ENCODE measurements around the gene RYR1.
"Not testable (repeated sequence)": the region's sequence is repeated elsewhere in the genome, so short reads cannot be mapped to it uniquely, and the experiment has no call there.

Gene RYR1

GRCh38 chr19:38464421-38465082 is 31.1 kb downstream of the RYR1 start:
- DNase-seq = no peak

GRCh38 chr19:38466050-38466449 is 32.6 kb downstream of the RYR1 start:
- DNase-seq = no peak

GRCh38 chr19:38467541-38468525 is 34.3 kb downstream of the RYR1 start:
- DNase-seq = no peak

- no peak for DNase-seq
These were observed 35.7 kb downstream of the RYR1 start for GRCh38 chr19:38469151-38469550.

GRCh38 chr19:38470788-38471480 is 37.4 kb downstream of the RYR1 start:
- no peak for DNase-seq

GRCh38 chr19:38472725-38473124 is 39.2 kb downstream of the RYR1 start:
- not testable (repeated sequence) for DNase-seq

- DNase-seq = no peak
These were observed 39.7 kb downstream of the RYR1 start for GRCh38 chr19:38473201-38473600.

GRCh38 chr19:38475176-38475575 is 41.7 kb downstream of the RYR1 start:
- no peak for DNase-seq

GRCh38 chr19:38478273-38478971 is 44.9 kb downstream of the RYR1 start:
- DNase-seq = no peak

GRCh38 chr19:38482496-38482895 is 49.0 kb downstream of the RYR1 start:
- DNase-seq = no peak

GRCh38 chr19:38483016-38483630 is 49.6 kb downstream of the RYR1 start:
- DNase-seq = no peak

GRCh38 chr19:38484747-38485146 is 51.3 kb downstream of the RYR1 start:
- no peak for DNase-seq

- no peak for DNase-seq
These were observed 52.2 kb downstream of the RYR1 start for GRCh38 chr19:38485541-38486285.

- no peak for DNase-seq
These were observed 53.3 kb downstream of the RYR1 start for GRCh38 chr19:38486731-38487336.

GRCh38 chr19:38488096-38488495 is 54.6 kb downstream of the RYR1 start:
- DNase-seq = no peak

- DNase-seq = no peak
These were observed 55.4 kb downstream of the RYR1 start for GRCh38 chr19:38488776-38489481.

- no peak for DNase-seq
These were observed 57.4 kb downstream of the RYR1 start for GRCh38 chr19:38490861-38491260.

GRCh38 chr19:38492181-38492813 is 58.8 kb downstream of the RYR1 start:
- DNase-seq = no peak

- no peak for DNase-seq
These were observed 60.9 kb downstream of the RYR1 start for GRCh38 chr19:38494379-38494778.

GRCh38 chr19:38495375-38495774 is 61.9 kb downstream of the RYR1 start:
- not testable (repeated sequence) for DNase-seq
